Measurements from ENCODE around the gene MBP.
"Not testable (repeated sequence)": the region's sequence is repeated elsewhere in the genome, so short reads cannot be mapped to it uniquely, and the experiment has no call there.

MBP gene

GRCh38 chr18:76955524-76956170, 176.9 kb downstream of the MBP start:
- no peak for DNase-seq (ENCODE audit: low read depth in 4 of 4, low spot score in 1 of 4)

- no peak for DNase-seq (ENCODE audit: low read depth in 4 of 4, low spot score in 1 of 4)
These were observed 178.9 kb downstream of the MBP start for GRCh38 chr18:76953583-76954233.

- DNase-seq (ENCODE audit: low read depth in 4 of 4, low spot score in 1 of 4) = no peak
These were observed 179.4 kb downstream of the MBP start for GRCh38 chr18:76953156-76953555.

- DNase-seq (ENCODE audit: low read depth in 4 of 4, low spot score in 1 of 4) = no peak
These were observed 179.8 kb downstream of the MBP start for GRCh38 chr18:76952747-76953146.

GRCh38 chr18:76951456-76952247, 180.9 kb downstream of the MBP start:
- DNase-seq (ENCODE audit: low read depth in 4 of 4, low spot score in 1 of 4) = no peak

- DNase-seq (ENCODE audit: low read depth in 4 of 4, low spot score in 1 of 4) = no peak
These were observed 184.2 kb downstream of the MBP start for GRCh38 chr18:76948345-76948744.

GRCh38 chr18:76944346-76944745, 188.2 kb downstream of the MBP start:
- not testable (repeated sequence) for DNase-seq (ENCODE audit: low read depth in 4 of 4, low spot score in 1 of 4)

- DNase-seq (ENCODE audit: low read depth in 4 of 4, low spot score in 1 of 4) = no peak
These were observed 188.8 kb downstream of the MBP start for GRCh38 chr18:76943542-76944339.

- no peak for DNase-seq (ENCODE audit: low read depth in 4 of 4, low spot score in 1 of 4)
These were observed 191.3 kb downstream of the MBP start for GRCh38 chr18:76941284-76941683.

- no peak for DNase-seq (ENCODE audit: low read depth in 4 of 4, low spot score in 1 of 4)
These were observed 194.0 kb downstream of the MBP start for GRCh38 chr18:76938619-76939018.

GRCh38 chr18:76937597-76937996, 195.0 kb downstream of the MBP start:
- DNase-seq (ENCODE audit: low read depth in 4 of 4, low spot score in 1 of 4) = no peak

GRCh38 chr18:76936877-76937276, 195.7 kb downstream of the MBP start:
- DNase-seq (ENCODE audit: low read depth in 4 of 4, low spot score in 1 of 4) = no peak

GRCh38 chr18:76935722-76936337, 196.8 kb downstream of the MBP start:
- DNase-seq (ENCODE audit: low read depth in 4 of 4, low spot score in 1 of 4) = no peak

GRCh38 chr18:76932026-76932819, 200.4 kb downstream of the MBP start:
- no peak for DNase-seq (ENCODE audit: low read depth in 4 of 4, low spot score in 1 of 4)

GRCh38 chr18:76931171-76931570, 201.4 kb downstream of the MBP start:
- DNase-seq (ENCODE audit: low read depth in 4 of 4, low spot score in 1 of 4) = no peak
